ENCODE results near the gene COL20A1.

The COL20A1 gene

GRCh38 chr20:63347950-63348827 is 55.2 kb downstream of the COL20A1 start:
- DNase-seq (ENCODE audit: low read depth in 2 of 2): no peak

DNA sequence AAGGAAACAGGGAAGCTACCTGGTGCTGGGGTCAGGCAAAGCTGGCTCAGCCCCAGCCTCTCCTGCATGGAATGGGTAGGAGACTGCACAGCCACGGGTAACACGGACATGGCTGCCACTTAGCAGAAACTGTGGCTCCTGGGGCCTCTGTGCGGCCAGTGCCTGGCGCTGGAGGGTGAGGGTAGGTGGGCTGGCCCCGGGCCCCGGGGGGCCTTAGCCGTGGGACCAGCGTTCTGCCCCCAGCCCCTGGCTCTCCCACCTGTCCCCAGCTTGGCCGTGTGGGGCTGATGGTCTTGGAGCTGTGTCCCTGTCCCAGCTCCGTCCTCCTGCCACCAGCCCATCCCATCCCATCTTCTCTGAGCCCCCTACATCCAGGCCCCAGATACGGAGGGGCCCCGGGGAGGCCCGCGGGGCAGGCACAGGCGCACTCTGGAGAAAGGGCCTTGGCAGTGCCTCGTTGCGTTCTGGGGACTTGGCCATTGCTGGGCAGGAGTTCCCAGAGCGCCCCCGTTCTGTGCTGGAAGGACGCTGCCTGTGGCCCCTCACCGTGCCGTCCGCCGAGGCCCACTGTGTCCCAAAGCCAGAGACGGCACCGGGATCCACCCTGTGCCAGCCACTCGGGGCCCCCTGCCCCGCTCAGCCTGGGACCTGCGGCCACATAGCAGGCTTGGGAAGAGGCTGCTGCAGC is 56.0 kb downstream of the COL20A1 start:
- DNase-seq (ENCODE audit: low read depth in 2 of 2): no peak

DNA sequence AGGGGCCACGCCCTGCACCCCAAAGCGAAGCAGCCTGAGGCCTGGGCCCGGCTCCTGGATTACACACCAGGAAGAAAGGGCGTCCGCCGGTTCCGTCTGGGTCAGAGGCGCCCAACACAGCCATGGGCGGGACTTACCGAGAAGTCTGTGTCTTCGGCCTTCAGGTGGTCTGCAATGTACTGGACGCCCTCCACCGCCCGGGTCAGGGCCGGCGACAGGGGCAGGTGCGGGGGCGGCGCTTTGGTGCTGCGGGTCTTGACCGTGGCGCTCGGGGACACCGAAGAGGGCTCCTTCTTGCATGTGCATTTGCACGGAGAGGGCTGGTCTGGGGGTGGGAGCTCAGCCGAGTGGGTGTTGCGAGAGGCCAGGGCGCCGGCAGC is 56.5 kb downstream of the COL20A1 start:
- no peak for DNase-seq (ENCODE audit: low read depth in 2 of 2)

- DNase-seq (ENCODE audit: low read depth in 2 of 2): no peak
These were observed 57.2 kb downstream of the COL20A1 start for GRCh38 chr20:63350196-63350595.

GRCh38 chr20:63350597-63351325 is 57.8 kb downstream of the COL20A1 start:
- no peak for DNase-seq (ENCODE audit: low read depth in 2 of 2)

- DNase-seq (ENCODE audit: low read depth in 2 of 2): no peak
These were observed 58.3 kb downstream of the COL20A1 start for GRCh38 chr20:63351326-63351700.

- DNase-seq (ENCODE audit: low read depth in 2 of 2): no peak
These were observed 59.0 kb downstream of the COL20A1 start for GRCh38 chr20:63351811-63352591.

DNA sequence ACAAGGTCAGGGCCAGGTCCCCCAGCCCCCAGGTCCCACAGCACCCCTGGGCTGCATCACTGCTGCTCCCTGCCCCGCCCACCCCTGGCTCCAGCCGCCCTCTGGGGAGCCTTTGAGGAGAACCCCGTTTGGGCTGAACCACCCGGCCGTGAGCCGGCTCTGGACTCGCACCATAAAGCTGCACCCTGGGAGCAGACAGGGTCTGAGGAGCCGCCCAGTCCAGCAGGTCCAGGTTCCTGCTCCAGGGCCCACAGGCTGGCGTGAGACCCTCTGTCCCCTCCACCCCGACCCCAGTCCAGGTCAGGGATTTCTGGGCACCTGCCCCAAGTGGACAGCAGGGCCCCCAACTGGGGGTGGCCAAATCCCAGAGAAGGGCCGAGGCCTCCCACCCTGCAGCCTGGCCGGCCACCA is 59.8 kb downstream of the COL20A1 start:
- DNase-seq (ENCODE audit: low read depth in 2 of 2): no peak

- no peak for DNase-seq (ENCODE audit: low read depth in 2 of 2)
These were observed 61.8 kb downstream of the COL20A1 start for GRCh38 chr20:63354636-63355350.

- DNase-seq (ENCODE audit: low read depth in 2 of 2): no peak
These were observed 62.9 kb downstream of the COL20A1 start for GRCh38 chr20:63355781-63356295.

GRCh38 chr20:63356511-63356910 is 63.5 kb downstream of the COL20A1 start:
- DNase-seq (ENCODE audit: low read depth in 2 of 2): no peak

DNA sequence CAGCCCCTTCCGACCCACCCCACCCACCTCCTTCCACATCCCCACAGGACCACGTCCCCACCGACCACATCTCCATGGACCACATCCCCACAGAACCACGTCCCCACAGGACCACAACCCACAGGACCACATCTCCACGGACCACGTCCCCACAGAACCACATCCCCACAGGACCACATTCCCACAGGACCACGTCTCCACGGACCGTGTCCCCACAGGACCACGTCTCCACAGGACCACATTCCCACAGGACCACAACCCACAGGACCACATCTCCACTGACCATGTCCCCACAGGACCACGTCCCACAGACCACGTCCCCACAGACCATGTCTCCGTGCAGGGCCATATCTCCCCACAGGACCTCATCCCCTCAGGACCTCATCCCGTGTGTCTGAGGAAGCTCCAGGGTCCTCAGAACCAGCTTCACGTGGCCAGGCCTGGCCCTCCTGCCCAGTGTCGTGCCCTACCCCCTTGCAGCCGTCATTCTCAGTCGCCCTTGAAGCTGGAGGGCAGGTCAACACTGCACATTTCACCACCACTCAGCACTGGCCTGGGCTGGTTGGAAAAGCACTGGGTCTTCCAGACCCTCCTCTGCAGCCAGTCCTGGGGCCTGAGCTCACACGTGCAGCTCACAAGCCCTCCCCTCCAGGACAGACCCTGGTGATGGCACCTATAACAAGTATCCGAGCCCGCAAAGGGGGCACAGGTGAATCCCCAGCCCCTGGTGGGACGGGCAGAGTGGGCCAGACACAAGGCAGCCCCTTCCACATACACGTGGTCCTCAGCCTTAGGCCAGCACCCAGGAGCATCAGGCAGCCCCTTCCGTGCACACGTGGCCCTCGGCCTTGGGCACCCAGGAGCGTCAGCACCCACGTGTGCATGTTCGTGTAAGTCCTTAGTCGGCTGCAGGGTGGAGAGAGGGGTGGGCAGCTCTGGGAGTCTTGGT is 64.2 kb downstream of the COL20A1 start:
- DNase-seq (ENCODE audit: low read depth in 2 of 2): no peak

DNA sequence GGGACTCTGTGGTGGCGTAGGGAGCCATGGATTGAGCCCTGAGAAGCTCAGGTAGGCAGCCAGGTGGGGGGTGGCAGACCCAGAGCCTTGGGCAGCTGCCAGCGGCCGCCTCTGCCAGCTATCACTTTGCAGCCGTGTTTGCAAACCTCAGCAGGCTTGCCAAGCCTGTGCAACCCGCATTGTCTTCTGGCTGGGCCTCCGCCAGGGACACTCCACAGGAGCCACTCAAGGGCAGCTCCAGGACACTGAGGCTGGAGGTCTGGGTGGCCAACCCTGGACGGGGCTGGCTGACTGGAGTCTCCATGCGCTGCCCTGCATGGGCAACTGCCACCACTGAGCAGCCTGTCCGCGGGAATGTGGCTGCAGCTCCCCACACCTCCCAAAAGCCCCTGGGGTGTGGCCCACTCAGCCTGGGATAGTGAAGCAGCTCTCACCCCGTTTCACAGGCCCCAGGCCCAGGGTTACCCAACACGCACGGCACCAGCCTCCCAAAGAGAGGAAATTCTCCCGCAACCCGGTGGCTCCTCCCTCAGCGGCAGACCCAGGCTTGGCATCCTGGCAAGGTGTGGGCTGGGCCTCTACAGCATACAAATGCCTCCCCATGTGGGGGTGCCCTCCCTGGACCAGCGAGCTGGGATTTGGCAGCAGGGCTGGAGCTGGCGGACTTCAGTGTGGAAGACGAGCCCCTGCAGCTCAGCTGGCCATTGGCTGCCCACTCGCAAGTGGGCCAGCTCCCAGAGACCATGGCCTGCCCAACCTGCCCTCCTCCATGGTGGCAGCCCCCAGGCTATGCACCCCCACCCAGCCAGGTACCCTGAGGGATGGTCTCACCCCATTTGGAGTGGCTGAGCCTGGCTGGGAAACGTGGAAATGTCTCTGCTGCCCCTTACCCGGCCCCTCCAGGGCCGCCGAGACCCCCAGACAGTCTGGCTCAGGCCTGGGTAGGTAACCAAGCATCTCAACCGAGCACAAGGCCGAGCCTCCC is 65.2 kb downstream of the COL20A1 start:
- DNase-seq (ENCODE audit: low read depth in 2 of 2): no peak

DNA sequence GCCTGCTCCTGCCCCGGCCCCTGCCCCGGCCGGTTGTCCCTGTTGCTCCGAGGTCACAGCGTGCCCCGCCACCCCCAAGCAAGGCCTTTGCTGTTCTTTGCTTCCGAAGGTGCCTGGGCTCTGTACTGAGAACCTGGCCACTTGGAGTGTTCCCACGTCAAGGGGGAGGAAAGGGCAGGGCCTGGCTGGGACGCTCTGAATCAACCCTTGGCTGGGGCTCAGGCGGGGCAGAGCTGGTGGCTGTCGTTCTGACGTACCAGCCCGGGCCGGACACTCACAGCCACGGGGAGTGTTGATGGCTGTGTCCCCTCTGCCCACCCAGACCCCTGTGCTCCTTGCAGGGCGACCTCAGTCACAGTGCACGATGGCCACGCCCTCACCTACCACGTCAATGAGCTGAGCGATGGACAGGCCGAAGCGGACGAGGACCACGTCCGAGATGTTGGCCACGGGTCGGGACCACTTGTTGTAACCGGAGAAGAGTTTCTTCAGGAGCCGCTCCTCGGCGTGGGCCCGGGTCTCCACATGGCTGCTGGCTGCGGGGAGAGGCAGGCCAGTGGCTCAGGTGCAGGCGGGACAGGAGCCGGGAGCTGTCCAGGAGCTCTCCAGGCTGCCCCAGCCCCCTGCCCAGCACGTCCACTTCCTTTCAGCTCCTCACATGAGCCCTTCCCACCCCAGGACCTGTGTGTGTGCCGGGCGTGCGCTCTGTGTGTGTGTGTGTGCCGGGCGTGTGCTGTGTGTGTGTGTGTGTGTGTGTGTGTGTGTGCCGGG is 66.4 kb downstream of the COL20A1 start:
- no peak for DNase-seq (ENCODE audit: low read depth in 2 of 2)

DNA sequence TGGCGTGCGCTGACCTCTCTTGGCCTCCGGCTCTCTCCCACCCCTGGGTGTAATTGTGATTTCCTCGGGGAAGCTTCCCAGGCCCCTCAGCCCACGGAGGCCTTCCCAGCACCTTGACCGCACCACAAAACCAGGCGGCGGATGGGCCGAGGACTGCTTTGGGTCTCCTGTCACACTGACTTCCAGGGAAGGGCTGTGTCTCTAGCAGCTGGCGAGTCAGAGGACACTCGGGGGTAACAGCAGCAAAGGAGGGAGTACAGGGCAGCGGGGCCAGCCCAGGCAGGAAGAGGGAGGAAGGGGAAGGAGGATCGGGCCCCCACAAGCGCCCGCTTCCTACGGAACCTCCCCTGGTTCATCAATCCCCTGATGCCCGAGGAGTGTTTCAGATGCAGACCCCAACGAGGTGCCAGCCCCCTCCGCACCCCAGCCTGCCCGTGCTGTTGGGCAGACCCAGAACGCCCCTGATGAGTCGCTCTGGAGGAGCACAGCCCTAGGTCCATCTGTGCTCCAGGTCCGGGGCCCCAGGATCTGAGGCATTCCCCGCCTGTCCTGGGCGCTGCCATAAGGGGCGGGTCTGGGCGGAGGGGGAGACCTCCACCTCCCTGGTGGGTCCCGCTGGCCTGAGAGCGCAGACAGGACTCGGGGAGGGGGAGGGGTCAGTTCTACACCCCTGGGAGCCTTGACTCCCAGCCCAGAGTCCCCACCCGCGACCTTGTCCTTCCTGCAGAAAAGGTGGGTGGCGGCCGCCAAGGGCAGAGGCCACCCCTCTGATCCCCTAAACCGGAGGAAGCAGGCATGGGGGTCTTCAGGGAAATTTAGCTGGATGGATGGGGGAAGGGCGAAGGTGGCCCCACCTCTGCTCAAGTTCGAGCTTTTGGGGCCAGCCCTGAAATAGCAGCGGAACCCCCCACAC is 67.2 kb downstream of the COL20A1 start:
- DNase-seq (ENCODE audit: low read depth in 2 of 2): no peak

DNA sequence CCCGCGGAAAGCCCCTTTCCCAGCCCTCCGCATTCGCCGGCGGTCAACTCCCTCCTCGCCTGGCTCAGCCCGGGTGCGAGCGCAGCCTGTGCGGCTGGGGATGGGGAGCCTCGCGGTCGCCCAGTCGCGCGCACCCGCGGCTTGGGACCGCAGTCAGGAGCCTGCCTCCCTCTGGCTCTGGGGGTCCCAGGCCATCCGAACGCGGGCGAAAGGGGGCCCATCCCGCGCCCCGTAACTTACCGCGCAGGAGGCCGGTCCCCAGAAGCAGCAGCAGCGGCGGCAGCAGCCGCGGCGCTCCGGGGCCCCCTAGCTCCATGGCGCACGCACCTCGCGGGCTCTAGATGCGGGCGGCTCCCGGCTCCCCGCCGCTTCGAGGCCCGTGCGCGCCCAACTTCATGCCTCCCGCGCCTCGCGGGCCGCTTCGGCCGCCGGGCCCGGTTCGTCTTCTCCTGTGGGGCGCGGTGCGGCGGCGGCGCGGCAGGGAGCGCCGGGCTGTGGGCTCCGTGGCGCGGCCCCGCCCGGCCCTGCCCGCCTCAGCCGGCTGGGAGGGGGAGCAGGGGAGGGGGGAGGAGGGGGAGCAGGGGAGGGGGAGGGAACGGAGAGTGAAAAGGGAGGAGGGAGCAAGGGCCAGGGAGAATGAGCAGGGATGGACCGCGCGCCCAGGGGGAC is 68.0 kb downstream of the COL20A1 start, which contains the start of gene CHRNA4:
CHRNA4 (minus strand) TSS at position 500 of the 669 bp plus-strand sequence; CDS start at position 316, 184 bp downstream.
- DNase-seq (ENCODE audit: low read depth in 2 of 2): no peak

Measured in stimulated activated CD8-positive, alpha-beta memory T cell treated with anti-CD3 and anti-CD28 coated beads, Interleukin-2, amount 100 ng/mL, for 48 hours (primary cell).